Activated effector memory CD4-positive, alpha-beta T cell treated with Interleukin-2 at 50 U/mL for 16 hours (primary cell): ENCODE measurements around the gene NUMBL.
"Not testable (repeated sequence)": the region's sequence is repeated elsewhere in the genome, so short reads cannot be mapped to it uniquely, and the experiment has no call there.

Experiments used
- DNase-seq: peaks from one replicate; pipeline ENCODE4 v3.0.0-alpha.2; 2020

The NUMBL gene

GRCh38 chr19:40625406-40626120 lies 64.9 kb downstream of the NUMBL start:
- no peak for DNase-seq

- DNase-seq: not testable (repeated sequence)
Measured at GRCh38 chr19:40624369-40625153, 65.9 kb downstream of the NUMBL start.

DNA sequence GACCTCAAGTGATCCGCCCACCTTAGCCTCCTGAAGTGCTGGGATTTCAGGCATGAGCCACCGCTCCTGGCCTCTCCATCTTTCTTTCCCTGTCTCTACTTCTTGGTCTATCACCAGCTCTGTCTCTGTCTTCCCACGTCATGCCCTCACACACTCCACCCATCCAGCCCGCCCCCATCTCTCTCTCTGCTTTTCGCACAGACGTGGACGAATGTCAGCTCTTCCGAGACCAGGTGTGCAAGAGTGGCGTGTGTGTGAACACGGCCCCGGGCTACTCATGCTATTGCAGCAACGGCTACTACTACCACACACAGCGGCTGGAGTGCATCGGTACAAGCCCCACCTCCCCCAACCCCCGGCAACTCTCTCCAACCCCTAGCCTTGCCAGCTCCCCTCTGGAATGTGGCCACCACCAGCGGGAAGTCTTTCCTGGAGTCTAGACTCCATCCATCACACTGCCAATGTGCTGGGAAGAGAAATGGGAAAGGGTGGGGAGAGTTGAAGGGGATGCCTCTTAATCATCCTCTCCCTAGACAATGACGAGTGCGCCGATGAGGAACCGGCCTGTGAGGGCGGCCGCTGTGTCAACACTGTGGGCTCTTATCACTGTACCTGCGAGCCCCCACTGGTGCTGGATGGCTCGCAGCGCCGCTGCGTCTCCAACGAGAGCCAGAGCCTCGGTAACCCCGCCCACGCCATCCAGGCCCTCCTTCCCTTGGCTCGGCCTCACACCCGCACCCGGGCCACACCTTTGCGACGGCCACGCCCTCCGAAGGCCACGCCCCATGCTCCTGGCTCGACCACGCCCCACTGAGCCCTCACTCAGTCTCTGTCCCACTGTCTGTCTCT lies 66.8 kb downstream of the NUMBL start:
- no peak for DNase-seq

GRCh38 chr19:40622773-40623075 lies 67.7 kb downstream of the NUMBL start:
- DNase-seq: no peak

- no peak for DNase-seq
Measured at GRCh38 chr19:40621966-40622772, 68.3 kb downstream of the NUMBL start.

DNA sequence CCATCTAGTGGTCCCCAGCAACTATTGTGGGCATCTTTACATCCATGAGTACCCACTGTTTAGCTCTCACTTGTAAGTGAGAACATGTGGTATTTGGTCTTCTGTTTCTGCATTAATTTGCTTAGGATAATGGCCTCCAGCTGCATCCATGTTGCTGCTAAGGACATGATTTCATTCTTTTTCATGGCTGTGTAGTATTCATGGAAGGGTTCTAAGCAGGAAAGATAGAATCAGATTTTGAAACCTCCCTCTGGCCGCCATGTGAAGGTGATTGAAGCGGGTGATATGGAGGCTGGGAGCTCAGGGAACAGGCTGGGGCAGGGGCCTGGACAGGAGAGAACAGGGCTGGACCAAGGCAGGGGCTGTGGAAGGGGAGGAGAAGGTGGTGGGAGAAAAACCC lies 69.2 kb downstream of the NUMBL start:
- no peak for DNase-seq

DNA sequence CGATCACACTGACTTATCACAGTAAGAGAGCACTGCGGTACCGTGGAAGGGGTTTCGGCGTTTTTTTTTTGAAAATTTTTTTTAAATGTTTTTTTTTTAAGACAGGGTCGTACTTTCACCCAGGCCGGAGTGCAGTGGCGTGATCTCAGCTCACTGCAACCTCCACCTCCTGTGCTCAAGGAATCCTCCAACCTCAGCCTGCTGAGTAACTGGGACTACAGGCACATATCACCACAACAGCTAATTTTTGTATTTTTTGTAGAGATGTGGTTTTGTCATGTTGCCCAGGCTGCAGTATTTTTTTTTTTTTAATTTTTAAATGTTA lies 70.3 kb downstream of the NUMBL start:
- DNase-seq: no peak

- DNase-seq: no peak
Measured at GRCh38 chr19:40619333-40620160, 70.9 kb downstream of the NUMBL start.

- DNase-seq: no peak
Measured at GRCh38 chr19:40617961-40618360, 72.5 kb downstream of the NUMBL start.

DNA sequence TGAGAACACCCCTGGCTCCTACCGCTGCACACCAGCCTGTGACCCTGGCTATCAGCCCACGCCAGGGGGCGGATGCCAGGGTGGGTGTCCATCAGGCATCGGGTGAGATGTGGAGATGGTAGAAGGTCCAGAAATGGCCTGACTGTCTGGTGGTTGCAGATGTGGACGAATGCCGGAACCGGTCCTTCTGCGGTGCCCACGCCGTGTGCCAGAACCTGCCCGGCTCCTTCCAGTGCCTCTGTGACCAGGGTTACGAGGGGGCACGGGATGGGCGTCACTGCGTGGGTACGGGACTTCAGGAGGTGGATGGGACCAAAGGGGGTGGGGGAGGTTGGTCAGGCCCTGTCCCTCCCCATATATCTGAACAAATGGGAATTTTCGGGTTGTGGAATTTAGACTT lies 73.5 kb downstream of the NUMBL start:
- no peak for DNase-seq

- no peak for DNase-seq
Measured at GRCh38 chr19:40616178-40616577, 74.3 kb downstream of the NUMBL start.
